ENCODE results near the gene RPS5.
"Not testable (repeated sequence)": the region's sequence is repeated elsewhere in the genome, so short reads cannot be mapped to it uniquely, and the experiment has no call there.

Gene RPS5

GRCh38 chr19:58385891-58386575 lies 1.0 kb upstream of the RPS5 start:
- no peak for DNase-seq (ENCODE audit: low spot score)

GRCh38 chr19:58387338-58388174 lies 487 bp downstream of the RPS5 start:
- no peak for DNase-seq (ENCODE audit: low spot score)

- no peak for DNase-seq (ENCODE audit: low spot score)
These were observed 1.1 kb downstream of the RPS5 start for GRCh38 chr19:58388175-58388526.

GRCh38 chr19:58392945-58393724 lies 6.1 kb downstream of the RPS5 start:
- no peak for DNase-seq (ENCODE audit: low spot score)

GRCh38 chr19:58393725-58394033 lies 6.6 kb downstream of the RPS5 start:
- DNase-seq (ENCODE audit: low spot score), result no peak

GRCh38 chr19:58394821-58395219 lies 7.8 kb downstream of the RPS5 start:
- no peak for DNase-seq (ENCODE audit: low spot score)

GRCh38 chr19:58395220-58395978 lies 8.3 kb downstream of the RPS5 start, which contains the start of gene RNF225:
Gene RNF225, plus strand, starts transcription at chr19:58395656. Its CDS starts 434 bp downstream, at chr19:58396090.
- no peak for DNase-seq (ENCODE audit: low spot score)

- no peak for DNase-seq (ENCODE audit: low spot score)
These were observed 9.0 kb downstream of the RPS5 start for GRCh38 chr19:58395979-58396627.

- no peak for DNase-seq (ENCODE audit: low spot score)
These were observed 9.8 kb downstream of the RPS5 start for GRCh38 chr19:58396691-58397532.

GRCh38 chr19:58397533-58398037 lies 10.5 kb downstream of the RPS5 start:
- no peak for DNase-seq (ENCODE audit: low spot score)

- DNase-seq (ENCODE audit: low spot score), result no peak
These were observed 11.0 kb downstream of the RPS5 start for GRCh38 chr19:58398087-58398486.

GRCh38 chr19:58398545-58398944 lies 11.5 kb downstream of the RPS5 start:
- no peak for DNase-seq (ENCODE audit: low spot score)

- no peak for DNase-seq (ENCODE audit: low spot score)
These were observed 12.8 kb downstream of the RPS5 start for GRCh38 chr19:58399903-58400302.

- peak; percentile 78 for DNase-seq (ENCODE audit: low spot score)
These were observed 13.3 kb downstream of the RPS5 start for GRCh38 chr19:58400316-58400915.

GRCh38 chr19:58400916-58401839 lies 14.1 kb downstream of the RPS5 start:
- DNase-seq (ENCODE audit: low spot score), result peak; percentile 100

- DNase-seq (ENCODE audit: low spot score), result no peak
These were observed 14.9 kb downstream of the RPS5 start for GRCh38 chr19:58401840-58402421.

GRCh38 chr19:58403920-58404478 lies 16.9 kb downstream of the RPS5 start:
- not testable (repeated sequence) for DNase-seq (ENCODE audit: low spot score)

All from Ammon's horn (tissue), 1 donor.